GM12874 (cell line): ENCODE results near the gene CEP170B.

Source experiments
- CTCF ChIP-seq: IDR thresholded peaks from 2 replicates; pipeline ENCODE4 v1.5.1; 2011; ENCODE audit warnings: low read depth, mild to moderate bottlenecking, control low read depth, low read length, moderate library complexity; ENCODE audit not compliant: insufficient read depth

Gene CEP170B

GRCh38 chr14:104930526-104931303 lies 65.6 kb downstream of the CEP170B start:
- TF ChIP-seq CTCF: no peak

- TF ChIP-seq CTCF: no peak
Observed at GRCh38 chr14:104931304-104931770, 66.3 kb downstream of the CEP170B start.

GRCh38 chr14:104931771-104932675 lies 67.0 kb downstream of the CEP170B start:
- no peak for TF ChIP-seq CTCF

GRCh38 chr14:104932676-104933631 lies 67.9 kb downstream of the CEP170B start:
- peak; percentile 89 for TF ChIP-seq CTCF

GRCh38 chr14:104933746-104934733 lies 69.0 kb downstream of the CEP170B start:
- TF ChIP-seq CTCF: no peak

GRCh38 chr14:104935026-104935650 lies 70.1 kb downstream of the CEP170B start:
- no peak for TF ChIP-seq CTCF
